Hepatic stellate cell (primary cell): ENCODE data around the gene RAC3.

Experiments used
- DNase-seq: peaks from one replicate; pipeline ENCODE4 v3.0.0; 2011; ENCODE audit warnings: low spot score

The RAC3 gene

GRCh38 chr17:82055965-82056728, 24.7 kb downstream of the RAC3 start:
- no peak for DNase-seq

DNA sequence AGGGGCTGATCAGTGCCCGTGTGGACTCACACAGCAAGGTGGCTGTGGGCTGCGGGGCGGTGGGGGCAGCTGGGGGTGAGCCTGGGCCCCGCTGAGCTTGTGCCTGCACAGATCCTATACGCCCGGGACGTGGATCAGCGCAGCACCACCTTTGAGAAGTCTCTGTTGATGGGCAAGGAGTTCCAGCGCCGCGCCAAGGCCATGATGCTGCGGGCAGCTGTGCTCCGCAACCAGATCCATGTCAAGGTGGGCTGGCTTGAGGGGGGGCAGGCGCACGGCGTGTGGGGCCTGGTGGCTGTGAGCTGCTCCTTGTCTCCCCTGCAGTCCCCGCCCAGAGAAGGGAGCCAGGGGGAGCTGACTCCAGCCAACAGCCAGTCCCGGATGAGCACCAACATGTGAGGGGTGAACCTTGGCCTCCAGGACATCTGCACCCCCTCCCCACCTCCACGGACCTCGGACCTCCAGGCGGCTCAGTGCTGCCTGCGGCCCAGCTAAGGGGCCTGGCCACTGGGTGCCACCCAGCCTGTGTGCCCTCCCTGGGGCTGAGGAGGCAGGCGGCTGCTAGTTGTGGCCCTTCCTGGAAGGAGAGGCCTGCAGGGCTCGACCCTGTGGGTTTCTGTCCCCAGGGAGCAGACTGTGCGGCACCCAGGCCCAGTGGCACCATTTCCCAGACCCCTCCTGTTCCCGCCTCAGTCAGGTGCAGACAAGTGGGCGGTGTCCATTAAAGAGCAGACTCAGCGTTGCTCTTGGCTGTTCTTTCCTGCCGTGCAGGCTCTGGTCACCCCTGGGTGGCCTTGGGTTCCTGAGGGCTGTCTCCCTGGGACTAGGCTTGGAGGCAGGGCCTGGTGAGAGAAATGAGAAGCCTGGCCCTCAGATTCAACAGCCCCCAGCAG, 25.5 kb downstream of the RAC3 start:
- no peak for DNase-seq

DNA sequence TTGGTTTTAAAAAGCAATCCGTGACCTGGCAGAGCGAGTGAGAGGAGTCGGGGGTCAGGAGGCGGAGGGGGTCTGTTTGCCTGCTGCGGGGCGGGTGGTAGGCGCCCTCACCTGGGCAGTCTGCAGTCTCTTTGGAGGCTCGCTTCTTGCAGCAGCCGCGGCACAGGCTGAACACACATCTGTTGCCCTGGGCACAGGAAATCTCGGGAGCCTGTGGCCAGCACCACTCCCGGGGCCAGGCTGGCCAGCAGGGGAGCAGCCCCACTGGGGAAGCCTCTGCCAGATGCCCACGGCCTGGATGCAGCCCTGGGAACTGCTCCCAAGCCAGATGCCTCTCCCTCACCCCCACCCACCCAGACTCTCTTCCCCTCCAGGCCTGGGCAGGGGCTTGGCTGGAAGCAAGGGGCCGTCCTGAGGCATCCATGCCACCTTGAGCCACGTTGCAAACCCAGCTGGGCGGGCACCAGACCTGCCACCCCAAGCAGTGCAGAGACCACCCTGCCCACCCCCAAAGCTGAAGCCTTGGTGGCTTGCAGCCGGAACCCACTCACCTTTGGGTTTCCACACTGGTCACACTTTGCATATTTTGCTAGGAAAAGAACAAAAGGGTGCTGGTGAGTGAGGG, 26.9 kb downstream of the RAC3 start:
- DNase-seq, result no peak

- no peak for DNase-seq
Observed at GRCh38 chr17:82058855-82059249, 27.4 kb downstream of the RAC3 start.

GRCh38 chr17:82059272-82060000, 28.0 kb downstream of the RAC3 start:
- no peak for DNase-seq

- no peak for DNase-seq
Observed at GRCh38 chr17:82060001-82060380, 28.5 kb downstream of the RAC3 start.

- DNase-seq, result no peak
Observed at GRCh38 chr17:82060614-82061013, 29.1 kb downstream of the RAC3 start.

DNA sequence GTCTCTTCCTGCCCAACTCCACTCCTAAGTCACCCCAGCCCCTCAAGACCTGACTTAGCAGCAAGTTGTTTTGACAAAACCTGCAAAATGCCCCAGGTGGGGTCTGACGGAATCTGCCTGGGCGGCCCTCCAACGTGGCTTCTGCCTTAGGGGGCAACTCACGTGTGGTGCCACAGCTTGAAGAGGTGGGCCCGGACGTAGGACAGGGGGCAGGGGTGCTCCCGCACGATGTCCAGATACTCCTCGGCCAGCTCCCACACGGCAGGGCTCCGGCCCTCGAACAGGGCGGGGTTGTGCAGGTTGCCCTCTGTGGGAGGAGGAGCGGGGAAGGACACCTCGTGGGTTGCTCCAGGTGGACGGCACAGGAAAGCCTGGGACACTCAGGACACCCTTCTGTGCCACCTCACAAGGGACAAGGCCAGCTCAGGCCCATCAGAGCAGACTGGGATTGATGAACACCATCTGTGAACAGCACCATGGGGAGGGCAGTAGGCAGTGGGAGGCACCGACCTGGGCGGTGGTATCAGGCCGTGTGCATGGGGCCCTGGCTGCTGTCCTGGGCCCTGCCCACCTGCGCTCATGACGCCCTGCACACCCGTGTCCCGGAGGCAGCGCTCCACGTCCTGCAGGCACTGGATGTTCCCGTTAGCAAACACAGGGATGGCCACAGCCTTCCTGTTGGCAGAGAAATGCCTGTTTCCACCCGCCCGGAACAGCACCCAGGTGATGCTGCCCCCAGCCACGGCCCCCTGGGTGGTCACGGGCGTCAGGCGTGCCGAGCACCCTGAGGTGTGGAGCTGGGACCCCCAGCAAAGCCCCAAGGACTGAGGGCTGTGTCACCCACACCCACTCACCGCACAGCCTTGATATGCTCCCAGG, 29.8 kb downstream of the RAC3 start:
- no peak for DNase-seq

GRCh38 chr17:82062076-82062983, 30.9 kb downstream of the RAC3 start:
- DNase-seq, result no peak

GRCh38 chr17:82062984-82063368, 31.5 kb downstream of the RAC3 start:
- no peak for DNase-seq

GRCh38 chr17:82063424-82064415, 32.2 kb downstream of the RAC3 start:
- no peak for DNase-seq

DNA sequence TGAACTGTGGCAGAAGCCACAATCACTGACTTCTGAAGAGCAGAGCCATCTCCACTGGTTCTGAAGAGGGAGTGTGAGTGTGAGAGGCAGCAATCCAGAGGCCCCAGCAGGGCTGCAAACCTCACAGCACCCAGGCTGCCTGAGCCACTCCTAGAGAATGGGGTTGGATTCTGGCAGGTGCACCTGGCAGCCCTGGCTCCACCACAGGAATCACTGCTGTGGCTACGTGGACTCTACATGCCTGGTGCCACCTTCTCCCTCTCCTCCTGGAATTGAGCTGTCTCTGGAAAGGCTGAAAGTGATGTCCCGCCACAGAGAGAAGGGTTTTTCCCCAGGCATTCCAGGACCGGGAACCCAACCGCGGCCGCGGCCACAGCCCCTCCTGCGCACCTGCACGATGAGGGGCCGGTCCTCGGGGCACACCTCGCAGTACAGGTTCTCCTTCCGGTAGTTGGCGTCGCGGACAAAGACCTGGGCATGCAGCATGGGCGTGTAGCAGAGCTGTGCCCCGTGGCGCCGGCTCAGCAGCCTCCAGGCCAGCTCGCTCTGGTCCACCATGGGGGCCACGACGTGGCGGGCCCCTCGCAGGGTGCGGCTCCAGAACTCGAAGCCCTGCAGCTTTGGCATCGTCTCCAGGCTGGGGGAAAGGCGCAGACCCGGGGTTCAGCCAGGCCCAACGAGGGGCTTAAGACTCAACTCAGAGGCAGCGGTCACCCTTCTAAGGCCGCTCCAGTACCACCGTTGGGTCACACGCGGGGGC, 33.1 kb downstream of the RAC3 start:
- peak; percentile 30 for DNase-seq

DNA sequence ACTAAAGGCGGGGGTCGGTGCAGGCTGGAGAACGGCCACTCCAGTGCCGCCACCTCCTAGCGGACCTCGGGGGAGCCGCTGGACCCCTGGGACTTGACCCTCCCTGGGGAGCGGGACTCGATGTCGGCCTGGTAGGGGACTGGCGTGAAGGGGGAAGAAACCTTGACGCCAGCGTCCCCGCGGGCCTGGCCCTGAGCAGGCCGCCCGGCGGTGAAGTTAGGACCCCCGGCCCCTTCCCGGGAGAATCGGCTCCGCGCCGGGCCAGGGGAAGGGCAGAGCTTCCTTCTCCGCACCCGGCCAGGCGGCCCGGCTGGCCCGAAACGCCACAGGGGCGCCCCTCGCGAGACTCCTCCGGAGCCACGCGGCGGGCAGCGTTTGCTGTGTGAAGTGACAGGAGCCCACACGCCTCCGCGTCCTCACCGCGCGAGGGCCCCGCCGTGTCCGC, 33.7 kb downstream of the RAC3 start:
- DNase-seq, result peak; percentile 77

DNA sequence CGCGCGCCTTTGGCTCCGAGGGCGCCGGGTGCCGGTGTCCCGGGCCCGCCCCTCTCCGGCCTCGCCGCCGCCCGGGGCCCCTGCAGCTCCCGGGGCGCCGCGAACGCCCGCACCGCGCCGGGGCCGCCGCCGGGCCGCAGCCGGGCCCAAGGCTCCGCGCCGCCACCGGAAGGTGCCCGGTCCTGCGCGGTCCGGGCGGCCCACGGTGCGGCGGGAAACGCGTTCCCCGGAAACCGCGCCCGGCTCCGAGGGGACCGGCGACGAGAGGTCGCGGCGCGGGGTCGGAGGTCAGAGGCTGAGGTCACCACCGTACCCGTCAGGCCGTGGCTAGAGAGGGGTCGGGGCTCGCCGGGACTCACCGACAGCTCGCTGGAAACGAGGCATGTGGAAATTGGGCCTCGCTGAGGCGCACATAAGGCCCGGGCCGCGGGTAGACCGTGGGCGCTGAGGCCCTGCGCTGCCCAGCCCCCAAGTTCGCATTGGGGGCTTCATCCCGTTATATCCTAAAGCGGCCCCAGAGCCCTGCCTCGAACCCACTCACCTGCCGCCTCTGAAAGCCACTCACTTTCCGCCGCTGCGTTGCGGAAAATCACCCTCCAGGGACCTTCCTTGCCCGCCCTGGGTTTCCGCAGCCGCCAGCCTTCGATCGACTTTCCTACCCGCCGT, 34.3 kb downstream of the RAC3 start, which contains the start of gene DUS1L:
DUS1L (minus strand) TSS at position 167 of the 666 bp plus-strand sequence. CDS start 745 bp downstream, outside the sequence.
- DNase-seq, result peak; percentile 86

DNA sequence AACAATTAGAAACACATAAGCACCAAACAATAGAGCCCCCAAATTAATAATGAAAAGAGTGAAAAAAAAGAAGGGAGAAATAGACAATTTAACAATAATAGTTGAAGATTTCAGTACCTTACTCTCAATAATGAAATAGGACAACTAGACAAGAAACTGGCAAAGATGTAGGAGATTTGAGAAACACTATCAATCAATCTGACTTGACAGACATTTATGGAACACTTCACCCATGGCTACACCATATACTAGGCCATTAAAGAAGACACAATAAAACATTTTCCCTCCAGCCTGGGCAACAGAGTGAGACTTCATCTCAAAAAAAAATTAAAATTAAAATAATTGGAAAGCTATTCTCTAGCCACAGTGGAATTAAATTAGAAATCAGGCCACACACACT, 39.1 kb downstream of the RAC3 start:
- DNase-seq, result no peak

DNA sequence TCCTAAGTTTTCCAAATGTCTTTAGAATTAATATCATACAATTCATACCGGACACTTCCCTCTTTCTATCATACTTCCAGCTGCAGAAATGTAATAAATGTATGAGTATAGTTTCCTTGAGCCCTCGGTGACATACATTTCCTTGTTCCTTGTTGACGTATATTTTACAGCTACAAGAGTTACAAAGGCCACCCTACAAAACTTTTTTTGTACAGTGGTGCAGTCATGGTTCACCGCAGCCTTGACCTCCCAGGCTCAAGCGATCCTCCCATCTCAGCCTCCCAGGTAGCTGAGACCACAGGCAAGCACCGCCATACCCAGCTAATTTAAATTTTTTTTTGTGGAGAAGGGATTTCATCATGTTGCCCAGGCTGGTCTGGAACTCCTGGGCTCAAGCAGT, 41.3 kb downstream of the RAC3 start:
- DNase-seq, result no peak

- no peak for DNase-seq
Observed at GRCh38 chr17:82073446-82073845, 42.0 kb downstream of the RAC3 start.
